T-helper 2 cell treated with Interferon-gamma antibody and Interleukin-4, amounts not matched to agents 100 ng/mL and 5 ng/mL, for 36 hours (primary cell): ENCODE results near the gene LEP. TPM values are rescaled to one million over a fixed set of nuclear protein-coding genes. Genes with fewer than 3 reads are reported as not detected.
"Not testable (repeated sequence)": the region's sequence is repeated elsewhere in the genome, so short reads cannot be mapped to it uniquely, and the experiment has no call there.

ENCODE experiments used
- intact Hi-C: fragments of 100-400 bp; cut with micrococcal nuclease; formaldehyde crosslinking; loops from one replicate; pipeline ENCODE4 v1.15.1; 2023
- total RNA-seq: library from RNA; stranded (reverse); gene quantifications from 2 replicates; pipeline ENCODE4 v1.2.3, GENCODE V29; 2022

The LEP gene
- total RNA-seq, 1 donor from 2014 or later: not detected

- intact Hi-C loops: no loop called here
Measured at GRCh38 chr7:128271471-128271941, 30.4 kb downstream of the LEP start.

GRCh38 chr7:128271942-128272481 is 30.9 kb downstream of the LEP start:
- intact Hi-C loops: no loop called here

GRCh38 chr7:128274246-128274883 is 33.3 kb downstream of the LEP start:
- intact Hi-C loops: no loop called here

- intact Hi-C loops: no loop called here
Measured at GRCh38 chr7:128274884-128275603, 34.0 kb downstream of the LEP start.

GRCh38 chr7:128275681-128276080 is 34.6 kb downstream of the LEP start:
- intact Hi-C loops: no loop called here

- intact Hi-C loops: no loop called here
Measured at GRCh38 chr7:128278366-128278765, 37.3 kb downstream of the LEP start.

GRCh38 chr7:128279124-128279713 is 38.1 kb downstream of the LEP start:
- intact Hi-C loops: no loop called here

- intact Hi-C loops: not testable (repeated sequence)
Measured at GRCh38 chr7:128280451-128280850, 39.4 kb downstream of the LEP start.

- intact Hi-C loops: no loop called here
Measured at GRCh38 chr7:128281605-128282380, 40.7 kb downstream of the LEP start.

- intact Hi-C loops: no loop called here
Measured at GRCh38 chr7:128284102-128284501, 43.0 kb downstream of the LEP start.

- intact Hi-C loops: no loop called here
Measured at GRCh38 chr7:128287556-128287955, 46.5 kb downstream of the LEP start.

GRCh38 chr7:128298004-128298403 is 56.9 kb downstream of the LEP start:
- intact Hi-C loops: not testable (repeated sequence)

- intact Hi-C loops: no loop called here
Measured at GRCh38 chr7:128299109-128299607, 58.1 kb downstream of the LEP start.

- intact Hi-C loops: no loop called here
Measured at GRCh38 chr7:128302139-128302538, 61.1 kb downstream of the LEP start.

- intact Hi-C loops: no loop called here
Measured at GRCh38 chr7:128303133-128303532, 62.1 kb downstream of the LEP start.

- intact Hi-C loops: no loop called here
Measured at GRCh38 chr7:128303643-128304042, 62.6 kb downstream of the LEP start.

GRCh38 chr7:128304212-128304611 is 63.1 kb downstream of the LEP start:
- intact Hi-C loops: no loop called here

GRCh38 chr7:128307061-128307460 is 66.0 kb downstream of the LEP start:
- intact Hi-C loops: no loop called here
